AG09319 (cell line): ENCODE measurements around the gene EVPL.
A peak's percentile ranks its signal among the peaks of the same experiment; 100 is the strongest.
"Not testable (repeated sequence)": the region's sequence is repeated elsewhere in the genome, so short reads cannot be mapped to it uniquely, and the experiment has no call there.

Source experiments
- DNase-seq: peaks from one replicate; pipeline ENCODE4 v3.0.0-alpha.2; 2010; ENCODE audit warnings: low read depth; ENCODE audit errors: extremely low read depth
- TF ChIP-seq, protein P1 (sequence below): IDR thresholded peaks from 2 replicates; pipeline ENCODE4 v1.5.1; 2011; ENCODE audit warnings: low read depth, mild to moderate bottlenecking, inconsistent platforms, low read length, moderate library complexity

EVPL gene

DNA sequence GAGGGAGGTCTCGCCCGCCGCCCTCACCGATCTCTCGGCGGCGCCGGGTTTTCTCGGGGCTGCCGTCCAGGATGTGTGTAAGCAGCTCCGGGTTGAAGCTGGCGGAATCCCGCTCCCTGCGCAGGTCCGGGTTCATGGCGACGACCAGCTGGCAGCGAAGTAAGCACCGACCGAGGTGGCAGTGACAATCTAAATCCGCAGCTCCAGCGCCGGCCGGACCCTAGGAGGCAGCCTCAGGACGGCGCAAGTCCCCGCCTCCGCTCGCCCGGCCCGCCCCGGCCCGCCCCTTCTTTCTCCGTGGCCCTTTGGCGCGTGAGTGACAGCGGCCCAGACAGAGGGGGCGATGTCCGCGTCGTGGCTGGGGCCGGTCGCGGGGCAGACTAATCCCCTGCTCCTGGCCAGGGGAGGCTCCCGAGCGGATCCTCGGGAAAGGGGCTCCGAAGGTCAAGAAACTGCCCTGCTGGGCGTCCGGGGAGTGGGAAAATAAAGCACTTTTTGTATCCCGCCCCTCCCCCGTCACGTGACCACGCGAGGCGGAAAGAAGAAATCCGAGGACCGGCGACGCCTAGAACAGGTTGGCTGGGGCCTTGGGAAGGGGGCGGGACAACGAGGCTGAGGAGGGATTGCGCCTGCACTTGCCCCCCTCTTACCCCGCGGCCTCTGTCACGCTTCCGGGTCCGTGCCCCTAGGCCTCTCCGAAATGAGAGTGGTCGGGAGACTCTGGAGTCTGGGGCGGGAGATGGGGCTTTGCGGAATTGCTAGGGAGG is 48.0 kb downstream of the EVPL start, which contains the start of the genes ACOX1 and TEN1:
Gene ACOX1 (minus strand): TSS at position 229 of the 767 bp plus-strand sequence. CDS start 93 bp downstream, at position 136.
Gene TEN1 (plus strand): TSS at position 303 of the 767 bp plus-strand sequence. CDS start 6,953 bp downstream, outside the sequence.
- TF ChIP-seq, protein P1, sequence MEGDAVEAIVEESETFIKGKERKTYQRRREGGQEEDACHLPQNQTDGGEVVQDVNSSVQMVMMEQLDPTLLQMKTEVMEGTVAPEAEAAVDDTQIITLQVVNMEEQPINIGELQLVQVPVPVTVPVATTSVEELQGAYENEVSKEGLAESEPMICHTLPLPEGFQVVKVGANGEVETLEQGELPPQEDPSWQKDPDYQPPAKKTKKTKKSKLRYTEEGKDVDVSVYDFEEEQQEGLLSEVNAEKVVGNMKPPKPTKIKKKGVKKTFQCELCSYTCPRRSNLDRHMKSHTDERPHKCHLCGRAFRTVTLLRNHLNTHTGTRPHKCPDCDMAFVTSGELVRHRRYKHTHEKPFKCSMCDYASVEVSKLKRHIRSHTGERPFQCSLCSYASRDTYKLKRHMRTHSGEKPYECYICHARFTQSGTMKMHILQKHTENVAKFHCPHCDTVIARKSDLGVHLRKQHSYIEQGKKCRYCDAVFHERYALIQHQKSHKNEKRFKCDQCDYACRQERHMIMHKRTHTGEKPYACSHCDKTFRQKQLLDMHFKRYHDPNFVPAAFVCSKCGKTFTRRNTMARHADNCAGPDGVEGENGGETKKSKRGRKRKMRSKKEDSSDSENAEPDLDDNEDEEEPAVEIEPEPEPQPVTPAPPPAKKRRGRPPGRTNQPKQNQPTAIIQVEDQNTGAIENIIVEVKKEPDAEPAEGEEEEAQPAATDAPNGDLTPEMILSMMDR, result peak; percentile 16

DNA sequence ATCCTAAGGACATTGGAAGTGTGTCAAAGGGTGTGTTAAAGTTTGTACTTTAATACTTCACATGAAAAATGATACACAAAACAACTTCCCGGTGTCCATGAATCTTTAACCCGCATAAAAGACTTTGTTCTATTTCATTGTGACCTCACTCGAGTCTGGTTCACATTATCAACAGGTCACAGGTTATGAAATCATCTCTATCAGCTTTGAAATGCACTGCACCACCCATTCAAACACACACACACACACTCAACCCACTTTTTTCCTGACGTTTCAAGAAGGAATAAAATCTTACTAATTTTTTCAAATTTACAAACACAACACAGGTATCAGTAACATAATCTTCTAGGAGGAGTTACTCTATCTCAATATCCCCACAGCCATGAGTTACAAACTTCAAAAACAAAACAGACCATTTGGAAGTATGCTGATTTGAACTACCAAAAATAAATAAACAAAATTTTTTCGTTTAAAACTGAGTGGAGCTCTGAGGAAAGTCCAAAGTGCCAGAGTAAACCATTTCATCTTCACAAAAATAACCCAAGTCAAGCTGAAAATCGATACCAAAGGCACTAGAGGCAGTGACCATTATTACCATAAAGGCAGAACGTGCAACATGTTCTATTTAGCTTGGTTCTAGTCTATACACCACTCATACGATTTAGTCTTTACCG is 50.8 kb downstream of the EVPL start:
- no peak for DNase-seq
- TF ChIP-seq, protein P1, result no peak

More for the DNA sequence above, 48.0 kb downstream of the EVPL start, which contains the start of the genes ACOX1 and TEN1:
- peak; percentile 94 for DNase-seq

DNA sequence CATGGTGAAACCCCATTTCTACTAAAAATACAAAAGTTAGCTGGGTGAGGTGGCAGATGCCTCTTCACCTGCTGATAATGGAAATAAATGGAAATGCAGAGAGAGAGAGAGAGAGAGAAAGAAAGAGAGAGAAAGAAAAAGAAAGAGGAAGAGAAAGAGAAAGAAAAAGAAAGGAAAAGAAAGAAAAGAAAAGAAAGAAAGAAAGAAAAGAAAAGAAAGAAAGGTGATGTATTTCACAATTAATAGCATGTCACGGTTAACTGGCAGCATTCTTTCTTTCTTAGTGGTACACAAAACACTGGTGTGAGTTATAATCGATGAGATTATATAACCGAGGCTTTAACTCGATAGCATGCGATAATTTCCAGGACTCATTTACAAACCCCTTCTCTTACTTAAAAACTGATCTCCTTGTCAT is 51.3 kb downstream of the EVPL start:
- TF ChIP-seq, protein P1, result no peak
- no peak for DNase-seq

DNA sequence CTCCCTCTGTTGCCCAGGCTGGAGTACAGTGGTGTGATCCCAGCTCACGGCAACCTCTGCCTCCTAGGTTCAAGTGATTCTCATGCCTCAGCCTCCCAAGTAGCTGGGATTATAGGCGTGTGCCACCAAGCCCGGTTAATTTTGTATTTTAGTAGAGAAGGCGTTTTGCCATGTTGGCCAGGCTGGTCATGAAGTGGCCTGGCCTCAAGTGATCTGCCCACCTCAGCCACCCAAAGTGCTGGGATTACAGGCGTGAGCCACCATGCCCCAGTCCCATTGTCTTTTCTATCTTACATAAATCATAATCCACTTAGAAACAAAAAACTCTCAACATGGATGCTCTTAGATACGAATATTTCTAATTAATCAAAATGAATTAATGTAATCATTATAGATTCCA is 51.9 kb downstream of the EVPL start:
- DNase-seq, result not testable (repeated sequence)

DNA sequence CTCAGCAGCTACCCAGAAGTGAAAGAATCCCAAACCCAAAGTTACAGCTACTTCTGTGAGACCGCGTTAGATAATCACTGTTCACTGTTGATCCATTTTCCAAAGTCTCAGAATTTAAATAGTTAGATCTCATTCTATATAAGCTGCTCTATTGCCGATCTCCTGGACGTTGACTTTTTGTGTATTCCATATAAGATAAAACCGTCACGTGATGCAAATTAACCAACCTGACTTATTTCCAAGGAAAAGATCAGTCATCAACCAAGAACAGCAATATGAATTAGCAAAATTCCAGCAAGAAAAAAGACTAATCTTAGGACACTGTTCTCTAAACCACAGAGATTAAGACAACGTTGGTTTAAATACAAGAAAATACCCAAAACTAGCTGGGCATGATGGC is 56.5 kb downstream of the EVPL start:
- no peak for DNase-seq
- TF ChIP-seq, protein P1, result no peak

DNA sequence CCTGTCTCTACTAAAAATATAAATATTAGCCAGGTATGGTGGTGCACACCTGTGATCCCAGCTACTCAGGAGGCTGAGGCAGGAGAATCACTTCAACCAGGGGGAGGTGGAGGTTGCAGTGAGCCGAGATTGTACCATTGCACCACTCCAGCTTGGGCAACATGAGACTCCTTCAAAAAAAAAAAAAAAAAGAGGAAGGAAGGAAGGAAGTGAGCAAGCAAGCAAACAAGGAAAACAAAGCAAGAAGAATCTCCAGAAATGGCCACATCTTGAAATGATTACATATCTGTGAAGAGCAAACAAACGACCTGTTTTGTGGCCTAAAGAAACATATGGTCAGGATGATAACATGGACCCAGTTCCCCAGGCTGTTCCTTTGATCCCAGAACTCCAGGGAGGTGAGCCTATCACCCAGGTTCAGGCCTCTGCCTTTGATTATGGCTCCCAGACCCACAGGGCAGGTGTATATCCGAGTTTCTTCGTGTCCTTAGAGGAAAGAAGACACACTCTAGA is 57.0 kb downstream of the EVPL start:
- TF ChIP-seq, protein P1, result no peak
- DNase-seq, result no peak

DNA sequence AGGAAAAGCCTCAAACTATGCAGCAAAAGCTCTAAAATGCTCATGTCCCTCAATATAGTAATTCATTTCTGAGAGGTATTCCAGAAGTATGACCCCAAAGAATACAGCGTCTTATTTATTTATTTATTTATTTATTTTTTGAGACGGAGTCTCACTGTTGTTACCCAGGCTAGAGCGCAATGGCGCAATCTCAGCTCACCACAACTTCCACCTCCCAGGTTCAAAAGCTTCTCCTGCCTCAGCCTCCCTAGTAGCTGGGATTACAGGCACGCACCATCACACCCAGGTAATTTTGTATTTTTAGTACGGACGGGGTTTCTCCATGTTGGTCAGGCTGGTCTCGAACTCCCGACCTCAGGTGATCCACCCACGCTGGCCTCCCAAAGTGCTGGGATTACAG is 58.1 kb downstream of the EVPL start:
- DNase-seq, result not testable (repeated sequence)

DNA sequence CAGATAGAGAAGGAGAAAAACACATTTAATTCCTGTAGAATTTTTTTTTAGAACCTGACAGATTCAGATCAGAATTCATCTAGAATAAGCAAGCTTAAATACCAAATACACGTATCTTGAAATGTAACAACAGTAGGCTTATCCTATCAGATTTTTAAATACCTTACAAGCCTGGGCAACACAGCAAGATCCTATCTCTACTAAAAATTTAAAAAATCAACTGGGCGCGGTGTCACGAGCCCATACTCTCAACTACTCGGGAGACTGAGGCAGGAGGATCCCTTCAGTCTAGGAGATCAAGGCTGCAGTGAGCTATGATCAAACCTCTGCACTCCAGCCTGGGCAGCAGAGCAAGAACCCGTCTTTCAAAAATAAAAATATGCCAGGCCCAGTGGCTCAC is 61.6 kb downstream of the EVPL start:
- DNase-seq, result no peak
- TF ChIP-seq, protein P1, result no peak
